ENCODE data around the gene NDUFAF8.

Gene NDUFAF8

GRCh38 chr17:81278831-81279230, 39.7 kb downstream of the NDUFAF8 start:
- no peak for DNase-seq

DNA sequence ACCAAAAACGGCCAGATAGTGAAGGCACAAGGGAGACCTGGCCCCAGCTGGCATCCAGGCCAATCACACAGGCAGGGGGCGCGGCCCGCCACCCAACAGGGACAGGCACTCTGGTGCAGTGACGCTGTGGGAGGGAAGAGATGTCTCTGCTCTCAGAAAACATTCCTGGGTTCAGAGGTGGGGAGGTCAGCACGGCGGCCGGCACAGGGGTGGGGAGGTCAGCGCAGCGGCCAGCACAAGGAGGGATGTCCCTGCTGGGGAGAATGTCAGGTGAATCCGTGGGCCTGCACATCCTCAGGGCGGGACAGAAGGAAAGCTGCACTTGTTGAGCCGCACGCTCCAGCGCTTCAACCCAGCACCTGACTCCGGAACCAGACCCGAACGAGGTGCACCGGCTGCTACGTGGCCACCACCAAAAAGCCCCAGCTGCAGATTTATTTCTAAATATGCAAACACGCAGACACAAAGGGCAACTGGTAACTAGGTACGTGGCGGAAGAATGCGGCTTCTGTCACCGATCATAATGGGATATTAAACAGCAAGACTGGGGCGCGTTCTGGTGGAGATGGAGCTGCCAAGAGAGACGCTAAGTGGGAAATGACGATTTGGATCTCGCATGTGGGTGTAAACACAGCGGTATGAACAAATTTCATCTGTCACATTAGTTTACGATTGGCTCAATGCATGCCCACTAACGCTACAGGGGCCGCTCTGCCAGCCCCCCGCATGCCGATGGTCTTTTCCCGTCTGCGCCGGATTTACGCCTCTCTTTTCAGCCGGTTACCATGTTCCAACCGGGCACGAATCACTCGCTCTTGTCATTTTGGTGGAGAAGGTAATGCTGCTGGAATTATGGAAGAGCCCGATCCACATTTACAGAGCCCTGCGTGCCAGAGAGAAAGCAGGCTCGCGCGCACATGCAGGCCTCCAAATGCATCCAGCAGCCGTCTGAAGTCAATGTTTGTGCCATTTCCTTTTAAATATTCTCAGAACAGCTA, 40.5 kb downstream of the NDUFAF8 start:
- no peak for DNase-seq

DNA sequence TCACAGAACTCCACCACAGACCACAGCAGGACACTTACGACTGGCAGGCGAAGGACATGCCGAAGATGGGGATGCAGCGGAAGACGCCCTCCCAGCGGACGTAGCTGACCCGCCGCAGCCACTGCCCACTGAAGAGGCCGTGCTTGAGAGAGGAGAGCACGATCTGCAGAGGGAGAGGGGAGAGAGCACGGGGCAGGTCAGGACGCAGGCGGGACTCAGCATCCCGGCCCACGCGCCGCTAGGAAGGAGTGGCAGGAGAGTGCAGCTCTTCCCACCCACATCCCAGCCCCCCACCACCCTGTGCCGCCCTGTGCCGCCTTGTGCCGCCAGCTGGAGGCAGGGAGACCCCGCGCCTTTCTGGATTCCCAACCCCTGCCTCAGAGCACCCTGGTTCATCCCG, 41.5 kb downstream of the NDUFAF8 start:
- no peak for DNase-seq

- no peak for DNase-seq
These were observed 43.0 kb downstream of the NDUFAF8 start for GRCh38 chr17:81282141-81282540.

GRCh38 chr17:81282876-81283275, 43.8 kb downstream of the NDUFAF8 start:
- no peak for DNase-seq

DNA sequence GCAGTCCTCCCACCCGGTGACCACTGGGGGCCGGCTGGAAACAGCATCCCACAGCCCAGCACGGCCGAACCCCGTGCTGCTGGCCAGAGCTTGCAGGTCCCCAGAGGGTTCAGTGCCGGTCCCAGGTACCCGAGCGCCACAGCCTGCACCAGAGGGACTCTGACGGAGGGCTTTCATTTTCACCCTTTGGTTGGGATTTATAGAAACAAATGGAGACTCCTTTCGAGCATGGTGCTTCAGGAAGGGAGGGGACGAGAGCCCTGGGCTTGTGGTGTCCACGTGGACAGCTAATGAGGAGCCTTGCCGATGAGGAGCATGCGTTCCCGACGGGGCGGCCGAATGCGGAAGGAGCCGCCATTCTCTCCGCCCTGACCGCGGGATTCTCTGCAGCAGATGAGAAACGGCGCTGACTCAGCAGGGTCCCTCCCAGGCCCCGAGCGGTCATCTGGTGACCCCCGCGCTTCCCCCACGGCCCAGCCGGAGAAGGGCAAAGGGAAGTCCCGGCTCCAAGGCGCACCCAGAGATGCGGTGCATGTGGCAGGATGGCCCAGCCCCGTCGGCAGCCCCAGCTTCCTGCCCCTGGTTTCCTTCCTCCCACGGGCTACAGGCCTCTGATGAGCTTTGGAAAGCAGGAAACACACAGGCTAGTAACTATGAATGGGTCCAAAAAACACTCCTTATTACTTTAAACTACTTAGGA, 46.2 kb downstream of the NDUFAF8 start:
- no peak for DNase-seq

DNA sequence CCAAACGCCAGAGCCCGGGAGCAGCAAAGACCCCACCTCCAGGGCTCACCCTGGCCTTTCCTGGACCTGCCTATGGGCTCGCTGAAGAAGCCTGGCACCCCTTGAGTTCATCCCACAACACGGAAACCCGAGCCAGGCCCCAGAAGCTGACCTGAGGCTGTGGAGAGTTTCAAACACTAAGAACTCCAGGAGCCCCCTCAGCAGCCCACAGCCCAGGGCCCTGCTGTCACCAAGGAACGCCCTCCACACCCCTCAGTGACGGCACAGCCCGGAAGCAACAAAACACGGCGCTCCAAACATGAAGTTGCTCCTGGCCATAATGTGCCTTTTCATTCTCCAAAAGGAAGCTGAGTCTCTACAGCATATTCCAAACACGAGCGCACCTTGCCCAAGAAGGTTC, 46.8 kb downstream of the NDUFAF8 start:
- no peak for DNase-seq

DNA sequence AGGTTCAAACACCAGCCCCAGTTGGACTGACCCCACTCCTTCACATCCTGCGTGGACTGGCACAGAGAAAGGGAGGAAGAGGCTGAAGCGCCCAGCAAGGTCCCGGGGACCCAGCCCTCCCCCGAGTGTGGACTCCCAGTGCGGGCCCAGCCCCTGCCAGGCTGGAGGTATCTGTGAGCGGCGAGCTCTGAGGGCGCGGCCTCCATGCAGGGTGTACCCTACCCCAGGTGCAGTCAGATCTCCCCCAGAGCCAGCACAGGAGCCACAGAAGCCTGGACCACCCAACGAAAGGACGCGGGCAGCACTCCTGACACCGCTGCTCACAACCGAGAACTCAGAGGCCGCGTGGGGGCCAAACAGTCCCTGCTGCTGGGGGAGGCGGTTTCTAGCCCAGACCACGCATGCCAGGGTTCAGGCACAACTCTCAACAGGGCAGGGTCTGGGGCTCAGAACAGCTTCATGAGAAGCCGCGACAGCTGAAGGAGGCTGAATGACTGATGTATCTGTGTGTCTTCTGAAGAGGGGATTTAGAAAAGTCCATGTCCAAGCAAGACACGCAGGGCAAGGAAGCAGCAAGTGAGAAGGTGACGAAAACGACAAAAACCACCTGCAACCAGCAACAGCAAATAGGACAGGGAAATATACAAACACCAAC, 47.5 kb downstream of the NDUFAF8 start:
- DNase-seq = no peak

DNA sequence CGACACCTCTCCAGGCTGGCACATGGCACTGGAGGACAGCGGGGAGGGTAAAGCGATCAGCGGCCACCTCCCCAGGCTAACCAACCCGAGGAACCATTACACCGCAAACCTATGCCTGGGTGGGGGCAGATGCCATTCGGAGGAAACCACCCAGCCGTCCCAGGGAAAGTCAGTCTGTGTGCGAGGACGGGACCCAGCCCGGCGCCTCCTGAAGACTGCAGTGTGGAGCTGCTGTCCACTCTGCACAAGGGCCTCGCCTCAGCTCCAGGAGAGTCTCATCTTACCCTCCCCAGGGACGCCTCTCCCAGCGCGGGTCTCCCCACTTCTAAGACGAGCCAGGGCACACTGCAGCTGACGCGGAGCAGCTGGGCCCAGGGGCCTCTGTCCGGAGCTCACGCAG, 48.0 kb downstream of the NDUFAF8 start:
- no peak for DNase-seq

DNA sequence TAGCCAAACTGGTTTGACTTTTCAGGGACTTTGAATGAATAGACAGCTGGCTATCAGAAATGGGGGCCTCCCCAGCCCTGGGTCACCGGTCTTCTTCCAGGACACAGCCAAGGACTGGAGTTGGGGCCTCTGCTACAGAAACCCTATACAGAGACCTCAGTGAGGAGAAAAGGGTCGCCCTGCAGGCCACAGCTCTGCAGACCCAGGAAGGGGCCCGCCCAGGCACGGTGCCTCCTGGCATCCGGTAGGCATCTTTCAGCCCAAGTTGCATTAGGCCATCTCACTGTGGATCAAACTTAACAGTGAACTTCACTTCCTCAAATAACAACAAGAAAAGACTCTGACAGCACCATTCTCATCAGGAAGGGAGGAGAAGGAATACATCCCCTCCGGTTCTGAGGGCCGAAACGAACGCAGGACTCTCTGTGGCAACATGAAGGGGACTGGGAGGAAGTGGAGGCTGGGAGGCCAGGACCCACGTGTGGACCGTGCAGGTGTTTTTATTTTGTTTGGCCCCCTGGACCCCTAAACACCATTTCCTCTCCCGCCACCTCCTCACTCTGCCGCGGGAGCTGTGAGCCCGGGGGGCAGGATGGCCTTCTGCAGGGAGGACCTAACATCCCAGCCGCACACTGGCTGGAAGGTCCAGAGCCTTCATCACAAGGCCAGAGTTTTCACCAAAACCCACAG, 48.8 kb downstream of the NDUFAF8 start:
- no peak for DNase-seq

DNA sequence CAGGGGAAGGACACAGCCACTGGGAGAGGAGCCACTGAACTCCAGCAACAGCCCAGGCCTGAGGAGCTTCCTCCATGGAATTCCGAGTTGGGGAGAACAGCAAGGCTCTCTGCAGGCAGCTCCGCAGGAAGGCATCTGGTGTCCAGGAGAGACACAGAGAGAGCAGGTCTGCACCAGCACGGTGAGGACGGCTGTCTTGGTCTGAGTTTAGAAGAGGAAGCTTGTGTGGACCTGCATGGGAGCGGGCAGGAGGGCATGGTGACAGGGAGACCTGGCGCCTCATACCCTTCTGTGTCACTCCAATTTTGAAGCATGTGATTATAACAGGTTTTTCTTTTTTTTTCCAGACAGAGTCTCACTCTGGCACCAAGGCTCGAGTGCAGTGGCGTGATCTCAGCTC, 49.6 kb downstream of the NDUFAF8 start:
- no peak for DNase-seq

DNA sequence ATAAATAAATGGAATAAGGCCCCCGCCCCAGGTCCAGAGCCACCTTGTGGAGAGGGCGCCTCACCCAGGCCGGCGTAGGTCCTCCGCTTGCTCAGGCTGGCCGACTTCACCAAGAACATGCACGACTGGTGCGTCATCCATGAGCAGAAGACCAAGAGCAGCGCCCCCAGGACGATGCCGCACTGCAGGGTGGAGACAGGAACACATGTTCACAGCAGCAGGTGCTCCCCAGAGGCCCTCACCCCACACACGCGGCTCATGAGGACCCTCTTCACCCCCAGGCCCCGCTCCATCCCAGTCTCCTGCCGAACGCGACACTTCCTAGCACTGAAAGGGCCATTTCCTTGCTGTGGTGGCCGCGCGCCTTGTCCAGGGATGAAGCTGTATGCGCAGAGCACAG, 50.5 kb downstream of the NDUFAF8 start:
- no peak for DNase-seq

DNA sequence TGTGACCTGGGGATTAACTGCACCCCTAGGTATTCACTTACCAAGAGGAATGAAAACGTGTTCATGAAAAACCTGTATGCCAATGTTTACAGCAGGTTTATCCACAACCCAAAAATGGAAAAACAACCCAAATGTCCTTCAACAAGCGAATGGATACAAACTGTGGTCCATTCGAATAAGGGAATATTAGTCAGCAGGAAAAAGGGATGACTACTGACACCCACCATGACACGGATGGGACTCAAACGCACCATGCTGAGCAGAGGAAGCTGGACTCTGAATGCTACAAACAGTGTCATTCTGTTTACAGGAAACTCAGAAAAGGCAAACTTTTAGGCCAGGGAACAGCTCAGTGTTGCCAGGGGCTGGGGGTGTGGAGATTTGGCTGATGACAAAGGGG, 51.1 kb downstream of the NDUFAF8 start:
- DNase-seq = no peak
